H9 (cell line): ENCODE data around the gene MYL10. TPM values are rescaled to one million over a fixed set of nuclear protein-coding genes. Genes with fewer than 3 reads are reported as not detected.

ENCODE experiments used
- DNase-seq: peaks from one replicate; pipeline ENCODE4 v3.0.0-alpha.2; 2017
- H2AFZ ChIP-seq: one replicate; pipeline ENCODE4 v1.6.1; 2013; ENCODE audit warnings: mild to moderate bottlenecking, low read length, control low read depth, moderate library complexity
- H2AK5ac ChIP-seq: 2 replicates; pipeline ENCODE4 v1.6.1; 2013; ENCODE audit warnings: low read length, control low read depth, mixed read lengths; ENCODE audit not compliant: insufficient read length
- H2BK120ac ChIP-seq: one replicate; pipeline ENCODE4 v1.6.1; 2013; ENCODE audit warnings: low read depth, mild to moderate bottlenecking, low read length, control low read depth, inconsistent platforms; ENCODE audit not compliant: poor library complexity, severe bottlenecking
- H2BK12ac ChIP-seq: 2 replicates; pipeline ENCODE4 v1.6.1; 2013; ENCODE audit warnings: low read length, control low read depth, mixed read lengths, low read depth; ENCODE audit not compliant: insufficient read length
- H2BK15ac ChIP-seq: 2 replicates; pipeline ENCODE4 v1.6.1; 2013; ENCODE audit warnings: low read depth, low read length, control low read depth
- H2BK20ac ChIP-seq: one replicate; pipeline ENCODE4 v1.6.1; 2013; ENCODE audit warnings: low read depth, mild to moderate bottlenecking, low read length, control low read depth, inconsistent platforms; ENCODE audit not compliant: poor library complexity, severe bottlenecking
- H2BK5ac ChIP-seq: 2 replicates; pipeline ENCODE4 v1.6.1; 2013; ENCODE audit warnings: low read length, control low read depth, mixed read lengths; ENCODE audit not compliant: insufficient read length
- H3K14ac ChIP-seq: 2 replicates; pipeline ENCODE4 v1.6.1; 2013; ENCODE audit warnings: low read length, control low read depth; ENCODE audit not compliant: insufficient read depth
- H3K18ac ChIP-seq: 2 replicates; pipeline ENCODE4 v1.6.1; 2013; ENCODE audit warnings: low read depth, mild to moderate bottlenecking, mixed read lengths, low read length, control low read depth; ENCODE audit not compliant: insufficient read length
- H3K23ac ChIP-seq: 2 replicates; pipeline ENCODE4 v1.6.1; 2013; ENCODE audit warnings: low read length, control low read depth, mixed read lengths, low read depth; ENCODE audit not compliant: insufficient read length
- H3K23me2 ChIP-seq: 2 replicates; pipeline ENCODE4 v1.6.1; 2013; ENCODE audit warnings: low read depth, mild to moderate bottlenecking, mixed read lengths, low read length, control low read depth; ENCODE audit not compliant: insufficient read length, poor library complexity, severe bottlenecking
- H3K27ac ChIP-seq: 2 replicates; pipeline ENCODE4 v1.5.1; 2013; ENCODE audit warnings: low read length, control low read depth, mixed read lengths, low read depth; ENCODE audit not compliant: insufficient read length
- H3K27me3 ChIP-seq: 2 replicates; pipeline ENCODE4 v1.6.1; 2013; ENCODE audit warnings: low read length, control low read depth, inconsistent platforms; ENCODE audit not compliant: insufficient read depth
- H3K4ac ChIP-seq: 2 replicates; pipeline ENCODE4 v1.6.1; 2013; ENCODE audit warnings: low read depth, mild to moderate bottlenecking, control low read depth, inconsistent platforms, low read length, moderate library complexity
- H3K4me1 ChIP-seq: 2 replicates; pipeline ENCODE4 v1.6.1; 2013; ENCODE audit warnings: low read length, control low read depth, inconsistent platforms; ENCODE audit not compliant: insufficient read depth
- H3K4me2 ChIP-seq: 2 replicates; pipeline ENCODE4 v1.6.1; 2013; ENCODE audit warnings: low read length, control low read depth, mixed read lengths; ENCODE audit not compliant: insufficient read length, insufficient read depth
- H3K56ac ChIP-seq: 2 replicates; pipeline ENCODE4 v1.6.1; 2013; ENCODE audit warnings: low read depth, mild to moderate bottlenecking, mixed read lengths, low read length, control low read depth; ENCODE audit not compliant: insufficient read length
- H3K79me1 ChIP-seq: 2 replicates; pipeline ENCODE4 v1.6.1; 2013; ENCODE audit warnings: low read depth, mild to moderate bottlenecking, moderate library complexity, low read length, control low read depth, inconsistent platforms; ENCODE audit not compliant: insufficient read depth, poor library complexity, severe bottlenecking
- H3K79me2 ChIP-seq: 2 replicates; pipeline ENCODE4 v1.6.1; 2013; ENCODE audit warnings: low read length, control low read depth, inconsistent platforms; ENCODE audit not compliant: insufficient read depth
- H3K9ac ChIP-seq: 2 replicates; pipeline ENCODE4 v1.6.1; 2013; ENCODE audit warnings: low read length, control low read depth, mixed read lengths; ENCODE audit not compliant: insufficient read length; ENCODE audit errors: extremely low read depth
- H3K9me3 ChIP-seq: one replicate; pipeline ENCODE4 v1.6.1; 2013; ENCODE audit warnings: low read depth, low read length, inconsistent platforms; ENCODE audit not compliant: control insufficient read depth
- H3T11ph ChIP-seq: one replicate; pipeline ENCODE4 v1.6.1; 2013; ENCODE audit warnings: mild to moderate bottlenecking, low read length, control low read depth, inconsistent platforms
- H4K20me1 ChIP-seq: one replicate; pipeline ENCODE4 v1.6.1; 2013; ENCODE audit not compliant: control insufficient read depth, insufficient read length, insufficient read depth
- H4K5ac ChIP-seq: 2 replicates; pipeline ENCODE4 v1.6.1; 2013; ENCODE audit warnings: low read depth, mild to moderate bottlenecking, mixed read lengths, low read length, control low read depth; ENCODE audit not compliant: insufficient read length
- H4K8ac ChIP-seq: replicated peaks from 2 replicates; pipeline ENCODE4 v1.6.1; 2013; ENCODE audit warnings: low read length, control low read depth, mixed read lengths, low read depth; ENCODE audit not compliant: insufficient read length
- H4K91ac ChIP-seq: 2 replicates; pipeline ENCODE4 v1.6.1; 2013; ENCODE audit warnings: low read depth, mild to moderate bottlenecking, moderate library complexity, mixed read lengths, low read length, control low read depth; ENCODE audit not compliant: insufficient read length
- H3K27ac Mint-ChIP-seq, 3 experiments: 2 replicates in 2 of 3; 3 replicates in 1 of 3; pipeline ENCODE4 v1.8.0; 2020 to 2021; ENCODE audit warnings: mixed read lengths in 3 of 3, mild to moderate bottlenecking in 1 of 3, moderate library complexity in 1 of 3
- H3K27me3 Mint-ChIP-seq: 2 replicates; pipeline ENCODE4 v1.8.0; 2021; ENCODE audit warnings: low read depth, mild to moderate bottlenecking, moderate library complexity, mixed read lengths
- H3K36me3 Mint-ChIP-seq, 3 experiments: 2 replicates in 2 of 3; 3 replicates in 1 of 3; pipeline ENCODE4 v1.8.0; 2020 to 2021; ENCODE audit warnings: low read depth in 3 of 3, mixed read lengths in 3 of 3; ENCODE audit not compliant: insufficient read depth in 1 of 3
- H3K4me1 Mint-ChIP-seq, 2 experiments: 2 replicates each; pipeline ENCODE4 v1.8.0; 2020; ENCODE audit warnings: mixed read lengths in 2 of 2
- H3K4me3 Mint-ChIP-seq, 2 experiments: 2 replicates in 1 of 2; 3 replicates in 1 of 2; pipeline ENCODE4 v1.8.0; 2020 to 2021; ENCODE audit warnings: mild to moderate bottlenecking in 2 of 2, mixed read lengths in 2 of 2, moderate library complexity in 1 of 2
- H3K9me3 Mint-ChIP-seq, 2 experiments: 2 replicates in 1 of 2; 3 replicates in 1 of 2; pipeline ENCODE4 v1.8.0; 2020; ENCODE audit warnings: mild to moderate bottlenecking in 2 of 2, mixed read lengths in 2 of 2, moderate library complexity in 1 of 2
- WGBS: extraction: QIAGEN DNeasy Blood & Tissue Kit; methylation state at CpG from one replicate; pipeline ENCODE4 v1.1.7; 2013; ENCODE audit warnings: missing lambda C conversion rate, low lambda C conversion rate, mixed read lengths; ENCODE audit not compliant: insufficient read length; ENCODE audit errors: extremely low coverage; 5-methylcytosine and 5-hydroxymethylcytosine counted together
- total RNA-seq: library from RNA; stranded (reverse); gene quantifications from 2 replicates; pipeline ENCODE4 v1.2.1, GENCODE V29; 2021
- TF ChIP-seq, protein P1 (sequence below): fragments of 200-600 bp; sonication (generic); conservative IDR thresholded peaks from 3 replicates; pipeline ENCODE4 v1.8.0; 2021; ENCODE audit warnings: antibody characterized with exemption, mild to moderate bottlenecking

Gene MYL10
- total RNA-seq, 1 experiment from 2014 or later = 0.50 TPM

DNA sequence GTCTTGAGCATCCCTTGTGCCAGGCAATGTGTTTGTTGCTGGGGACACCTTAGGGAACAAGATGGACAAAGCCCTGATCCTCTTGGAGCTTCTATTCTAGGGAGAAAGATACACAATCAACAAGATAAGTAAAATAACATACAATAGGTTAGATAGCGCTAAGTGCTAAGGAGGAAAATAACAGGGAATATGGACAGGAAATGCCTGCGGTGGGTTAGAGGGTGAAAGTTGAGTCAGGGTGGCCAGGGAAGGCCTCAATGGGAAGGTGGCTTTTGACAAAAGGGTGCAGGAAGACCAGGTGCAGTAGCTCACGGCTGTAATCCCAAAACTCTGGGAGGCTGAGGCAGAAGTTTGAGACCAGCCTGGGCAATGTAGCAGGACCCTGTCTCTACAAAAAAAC, 38.3 kb upstream of the MYL10 start:
- Histone ChIP-seq H3K18ac (no peak overlapping the region), H3K4ac (no peak overlapping the region), H3K9me3 (no peaks in the 10 kb centered on the region), H3K56ac (no peak overlapping the region), H2BK20ac (no peak overlapping the region), H3K79me1 (no peaks in the 10 kb centered on the region), H2BK5ac (no peak overlapping the region), H3K4me2 (no peak overlapping the region), H3T11ph (no peak overlapping the region), H4K91ac (no peak overlapping the region), H3K79me2 (no peaks in the 10 kb centered on the region), H2BK15ac (no peak overlapping the region), H3K9ac (no peak overlapping the region), H2BK120ac (no peak overlapping the region), H3K14ac (no peak overlapping the region), H4K20me1 (no peaks in the 10 kb centered on the region), H3K27ac (no peak overlapping the region), H4K5ac (no peak overlapping the region), H4K8ac (no peak overlapping the region), H2BK12ac (no peak overlapping the region), H2AK5ac (no peak overlapping the region), H3K23me2 (no peaks in the 10 kb centered on the region), H2AFZ (no peak overlapping the region), H3K23ac (no peak overlapping the region), H3K27me3 (no peaks in the 10 kb centered on the region), H3K4me1 (no peaks in the 10 kb centered on the region)
- Mint-ChIP-seq H3K27ac (peak overlapping the region in 1 of 3 experiments; percentile 12; a peak in 1 of 7 replicates), H3K27me3 (peaks cover 3% of the 10 kb centered on the region; the same call in 1 of the 2 replicates), H3K4me3 (no peak overlapping the region; a peak in 1 of 5 replicates), H3K4me1 (peaks cover 12 to 20% of the 10 kb centered on the region in 2 experiments), H3K36me3 (peaks cover 0 to 4% (median 3%) of the 10 kb centered on the region in 3 experiments; a peak in 3 of 7 replicates), H3K9me3 (peaks cover 4% of the 10 kb centered on the region in 2 experiments)
- no peak for DNase-seq
- TF ChIP-seq, protein P1, sequence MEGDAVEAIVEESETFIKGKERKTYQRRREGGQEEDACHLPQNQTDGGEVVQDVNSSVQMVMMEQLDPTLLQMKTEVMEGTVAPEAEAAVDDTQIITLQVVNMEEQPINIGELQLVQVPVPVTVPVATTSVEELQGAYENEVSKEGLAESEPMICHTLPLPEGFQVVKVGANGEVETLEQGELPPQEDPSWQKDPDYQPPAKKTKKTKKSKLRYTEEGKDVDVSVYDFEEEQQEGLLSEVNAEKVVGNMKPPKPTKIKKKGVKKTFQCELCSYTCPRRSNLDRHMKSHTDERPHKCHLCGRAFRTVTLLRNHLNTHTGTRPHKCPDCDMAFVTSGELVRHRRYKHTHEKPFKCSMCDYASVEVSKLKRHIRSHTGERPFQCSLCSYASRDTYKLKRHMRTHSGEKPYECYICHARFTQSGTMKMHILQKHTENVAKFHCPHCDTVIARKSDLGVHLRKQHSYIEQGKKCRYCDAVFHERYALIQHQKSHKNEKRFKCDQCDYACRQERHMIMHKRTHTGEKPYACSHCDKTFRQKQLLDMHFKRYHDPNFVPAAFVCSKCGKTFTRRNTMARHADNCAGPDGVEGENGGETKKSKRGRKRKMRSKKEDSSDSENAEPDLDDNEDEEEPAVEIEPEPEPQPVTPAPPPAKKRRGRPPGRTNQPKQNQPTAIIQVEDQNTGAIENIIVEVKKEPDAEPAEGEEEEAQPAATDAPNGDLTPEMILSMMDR = no peak
- WGBS = no CpG with 5 or more reads among the region's 3 CpGs
